Uterus (tissue), 2 donors: ENCODE measurements around the gene DGLUCY.
"Not testable (repeated sequence)": the region's sequence is repeated elsewhere in the genome, so short reads cannot be mapped to it uniquely, and the experiment has no call there.

Experiments used
- POLR2A ChIP-seq, 2 donors: fragments of 450-650 bp; IDR thresholded peaks; one replicate each; pipeline ENCODE4 v1.6.1; 2016; ENCODE audit warnings: antibody characterized with exemption in 2 of 2, mild to moderate bottlenecking in 1 of 2, moderate library complexity in 1 of 2
- TF ChIP-seq, protein P1 (sequence below), 4 experiments: fragments of 200-600 bp in 2 of 4; fragments of 450-650 bp in 2 of 4; sonication (generic) in 2 of 4; IDR thresholded peaks; one replicate each; pipeline ENCODE4 v1.5.1; 2016 to 2019; ENCODE audit warnings: antibody characterized with exemption in 4 of 4, mild to moderate bottlenecking in 2 of 4, moderate library complexity in 1 of 4

- not testable (repeated sequence) for TF ChIP-seq POLR2A (IDR thresholded peaks at IDR 0.05)
- TF ChIP-seq, protein P1, sequence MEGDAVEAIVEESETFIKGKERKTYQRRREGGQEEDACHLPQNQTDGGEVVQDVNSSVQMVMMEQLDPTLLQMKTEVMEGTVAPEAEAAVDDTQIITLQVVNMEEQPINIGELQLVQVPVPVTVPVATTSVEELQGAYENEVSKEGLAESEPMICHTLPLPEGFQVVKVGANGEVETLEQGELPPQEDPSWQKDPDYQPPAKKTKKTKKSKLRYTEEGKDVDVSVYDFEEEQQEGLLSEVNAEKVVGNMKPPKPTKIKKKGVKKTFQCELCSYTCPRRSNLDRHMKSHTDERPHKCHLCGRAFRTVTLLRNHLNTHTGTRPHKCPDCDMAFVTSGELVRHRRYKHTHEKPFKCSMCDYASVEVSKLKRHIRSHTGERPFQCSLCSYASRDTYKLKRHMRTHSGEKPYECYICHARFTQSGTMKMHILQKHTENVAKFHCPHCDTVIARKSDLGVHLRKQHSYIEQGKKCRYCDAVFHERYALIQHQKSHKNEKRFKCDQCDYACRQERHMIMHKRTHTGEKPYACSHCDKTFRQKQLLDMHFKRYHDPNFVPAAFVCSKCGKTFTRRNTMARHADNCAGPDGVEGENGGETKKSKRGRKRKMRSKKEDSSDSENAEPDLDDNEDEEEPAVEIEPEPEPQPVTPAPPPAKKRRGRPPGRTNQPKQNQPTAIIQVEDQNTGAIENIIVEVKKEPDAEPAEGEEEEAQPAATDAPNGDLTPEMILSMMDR (IDR thresholded peaks at IDR 0.05): not testable (repeated sequence)
These were observed 43.0 kb downstream of the DGLUCY start for GRCh38 chr14:91156877-91157276.
